Measurements from ENCODE around the gene HORMAD2. TPM values are rescaled to one million over a fixed set of nuclear protein-coding genes. Genes with fewer than 3 reads are reported as not detected.

The HORMAD2 gene
- polyA plus RNA-seq, 2 of the 4 experiments (the other 2 are of a cell fraction), result not detected

GRCh38 chr22:30118291-30118690, 38.0 kb downstream of the HORMAD2 start:
- H3K4me3 ChIP-seq, result no peak overlapping the region
- peaks cover 40% of the 10 kb centered on the region for H3K4me1 ChIP-seq
- 92% methylated on average over 2 of the region's 2 CpGs for WGBS (ENCODE audit: missing lambda C conversion rate)
- no peak overlapping the region for H3K4me2 ChIP-seq
- DNase-seq (ENCODE audit: low read depth in 1 of 2, low spot score in 1 of 2) (no peak), ATAC-seq (no peak), FAIRE-seq (no peak)
- POLR2A ChIA-PET, result no interaction called here
- TF ChIP-seq EP300 (IDR thresholded peaks at IDR 0.05) (no peak), ZNF302 (CRISPR knock-in tag; IDR thresholded peaks at IDR 0.05) (no peak), EHMT2 (IDR thresholded peaks at IDR 0.05; ENCODE audit: low read depth) (no peak), TFCP2L1 (CRISPR knock-in tag; IDR thresholded peaks at IDR 0.05) (no peak), GATA3 (IDR thresholded peaks at IDR 0.05; ENCODE audit: borderline replicate concordance) (no peak), HMGXB4 (CRISPR knock-in tag; IDR thresholded peaks at IDR 0.05; ENCODE audit: borderline replicate concordance) (no peak), RARB (CRISPR knock-in tag; IDR thresholded peaks at IDR 0.05) (no peak), E2F6 (IDR thresholded peaks at IDR 0.05; ENCODE audit: borderline replicate concordance, low read depth) (no peak), CBX2 (IDR thresholded peaks at IDR 0.05; ENCODE audit: borderline replicate concordance, low read depth) (no peak), NPAS2 (CRISPR knock-in tag; IDR thresholded peaks at IDR 0.05; ENCODE audit: borderline replicate concordance) (no peak), HEYL (CRISPR knock-in tag; IDR thresholded peaks at IDR 0.05) (no peak), PHF8 (IDR thresholded peaks at IDR 0.05; ENCODE audit: borderline replicate concordance, low read depth) (no peak), MAX (IDR thresholded peaks at IDR 0.05) (no peak), MAFK (IDR thresholded peaks at IDR 0.05; ENCODE audit: partially characterized antibody) (no peak), PBX3 (IDR thresholded peaks at IDR 0.05) (no peak)
- TF ChIP-seq, protein P1, sequence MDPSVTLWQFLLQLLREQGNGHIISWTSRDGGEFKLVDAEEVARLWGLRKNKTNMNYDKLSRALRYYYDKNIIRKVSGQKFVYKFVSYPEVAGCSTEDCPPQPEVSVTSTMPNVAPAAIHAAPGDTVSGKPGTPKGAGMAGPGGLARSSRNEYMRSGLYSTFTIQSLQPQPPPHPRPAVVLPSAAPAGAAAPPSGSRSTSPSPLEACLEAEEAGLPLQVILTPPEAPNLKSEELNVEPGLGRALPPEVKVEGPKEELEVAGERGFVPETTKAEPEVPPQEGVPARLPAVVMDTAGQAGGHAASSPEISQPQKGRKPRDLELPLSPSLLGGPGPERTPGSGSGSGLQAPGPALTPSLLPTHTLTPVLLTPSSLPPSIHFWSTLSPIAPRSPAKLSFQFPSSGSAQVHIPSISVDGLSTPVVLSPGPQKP (IDR thresholded peaks at IDR 0.05; ENCODE audit: low read depth, low read length), result no peak
- no peaks in the 10 kb centered on the region for H3K9me3 ChIP-seq
- peak overlapping the region; percentile 33 to 84; a peak in 4 of 6 replicates for H3K27ac ChIP-seq
- CTCF ChIA-PET, result interaction anchor here (2.5 kb wide), 1 partner anchor 10 kb away, joined by 10 read pairs; no protein-coding TSS in a partner anchor

DNA sequence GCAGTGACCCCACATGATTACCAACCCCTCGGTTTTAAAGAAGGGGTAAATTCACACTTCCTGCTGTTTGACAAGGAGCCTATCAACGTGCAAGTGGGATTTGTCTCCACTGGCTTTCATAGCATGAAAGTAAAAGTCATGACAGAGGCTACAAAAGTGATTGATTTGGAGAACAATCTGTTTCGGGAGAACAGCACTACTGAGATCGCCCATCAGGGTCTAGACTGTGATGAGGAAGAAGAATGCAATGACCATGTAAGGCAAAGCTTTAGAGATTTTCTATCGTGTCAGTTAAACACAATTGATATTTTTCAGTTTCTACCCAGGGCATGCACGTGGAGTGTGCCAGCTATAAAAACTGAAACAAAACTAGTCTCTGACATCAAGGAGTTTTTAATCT, 41.7 kb downstream of the HORMAD2 start:
- H3K27ac ChIP-seq, result peak overlapping the region in 1 of 2 experiments; percentile 54; a peak in 2 of 6 replicates
- POLR2A ChIA-PET, result no interaction called here
- CTCF ChIA-PET, result no interaction called here
- FAIRE-seq, result no peak
- DNase-seq (ENCODE audit: low read depth in 1 of 2, low spot score in 1 of 2), result no peak
- TF ChIP-seq BCL3 (IDR thresholded peaks at IDR 0.05), result no peak
- TF ChIP-seq KDM5A (IDR thresholded peaks at IDR 0.05), result no peak
- TF ChIP-seq ZC3H11A (IDR thresholded peaks at IDR 0.05), result no peak
- TF ChIP-seq SREBF2 (IDR thresholded peaks at IDR 0.05), result no peak
- TF ChIP-seq CHD4 (IDR thresholded peaks at IDR 0.05; ENCODE audit: borderline replicate concordance), result no peak
- H3K4me3 ChIP-seq, result no peak overlapping the region
- no peak for ATAC-seq
- WGBS (ENCODE audit: missing lambda C conversion rate), result 72% methylated on average over 6 of the region's 6 CpGs
- no peak overlapping the region for H3K4me2 ChIP-seq
- peaks cover 6% of the 10 kb centered on the region for H3K4me1 ChIP-seq
- H3K9me3 ChIP-seq, result no peaks in the 10 kb centered on the region

Data from A549 (cell line).